C4-2B (cell line): ENCODE data around the gene PRPF4.

ENCODE experiments used
- ZFX ChIP-seq: fragments of 450-650 bp; IDR thresholded peaks from 2 replicates; pipeline ENCODE4 v1.6.1; 2017
- TF ChIP-seq, protein P1 (sequence below): fragments of 450-650 bp; conservative IDR thresholded peaks from 2 replicates; pipeline ENCODE4 v1.5.1; 2017; ENCODE audit warnings: mild to moderate bottlenecking

DNA sequence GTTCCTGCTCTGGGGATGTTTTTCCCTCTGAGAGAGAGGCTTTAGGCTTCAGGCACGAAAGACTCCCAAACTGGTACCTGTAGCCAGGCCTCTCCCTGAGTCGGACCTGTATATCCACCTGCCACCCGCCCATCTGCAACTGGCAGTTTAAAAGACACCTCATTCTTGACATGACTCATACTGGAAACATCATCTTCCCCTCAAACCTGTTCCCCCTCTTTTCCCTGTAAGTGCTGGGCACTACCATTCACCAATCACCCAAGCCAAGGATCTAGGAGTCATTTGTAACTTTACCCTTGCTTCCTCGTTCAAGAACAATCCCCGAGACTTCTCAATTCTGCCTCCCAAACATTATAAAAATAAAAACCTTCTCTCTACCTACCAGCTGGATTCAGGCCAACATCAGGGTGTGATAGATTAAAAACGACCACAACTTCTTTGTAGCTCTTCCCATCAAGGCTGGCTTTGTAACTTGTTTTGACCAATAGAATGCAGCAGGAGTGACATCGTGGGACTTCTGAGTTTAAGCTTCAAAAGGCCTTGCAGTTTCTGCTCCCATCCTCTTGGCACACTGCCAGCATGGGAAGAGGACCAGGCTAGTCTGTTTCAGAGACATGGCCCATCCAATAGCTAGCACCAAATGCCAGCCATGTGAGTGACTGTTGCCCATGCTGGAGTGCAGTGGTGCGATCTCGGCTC is 66.4 kb downstream of the PRPF4 start:
- TF ChIP-seq, protein P1, sequence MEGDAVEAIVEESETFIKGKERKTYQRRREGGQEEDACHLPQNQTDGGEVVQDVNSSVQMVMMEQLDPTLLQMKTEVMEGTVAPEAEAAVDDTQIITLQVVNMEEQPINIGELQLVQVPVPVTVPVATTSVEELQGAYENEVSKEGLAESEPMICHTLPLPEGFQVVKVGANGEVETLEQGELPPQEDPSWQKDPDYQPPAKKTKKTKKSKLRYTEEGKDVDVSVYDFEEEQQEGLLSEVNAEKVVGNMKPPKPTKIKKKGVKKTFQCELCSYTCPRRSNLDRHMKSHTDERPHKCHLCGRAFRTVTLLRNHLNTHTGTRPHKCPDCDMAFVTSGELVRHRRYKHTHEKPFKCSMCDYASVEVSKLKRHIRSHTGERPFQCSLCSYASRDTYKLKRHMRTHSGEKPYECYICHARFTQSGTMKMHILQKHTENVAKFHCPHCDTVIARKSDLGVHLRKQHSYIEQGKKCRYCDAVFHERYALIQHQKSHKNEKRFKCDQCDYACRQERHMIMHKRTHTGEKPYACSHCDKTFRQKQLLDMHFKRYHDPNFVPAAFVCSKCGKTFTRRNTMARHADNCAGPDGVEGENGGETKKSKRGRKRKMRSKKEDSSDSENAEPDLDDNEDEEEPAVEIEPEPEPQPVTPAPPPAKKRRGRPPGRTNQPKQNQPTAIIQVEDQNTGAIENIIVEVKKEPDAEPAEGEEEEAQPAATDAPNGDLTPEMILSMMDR: no peak
- TF ChIP-seq ZFX: no peak
